WI38 (cell line): ENCODE data around the gene PAX3.

ENCODE experiments used
- H3K4me3 ChIP-seq: 2 replicates; pipeline ENCODE4 v1.5.1; 2011; ENCODE audit warnings: low read depth, mild to moderate bottlenecking, control low read depth, low read length
- TF ChIP-seq, protein P1 (sequence below): IDR thresholded peaks from 2 replicates; pipeline ENCODE4 v1.5.1; 2012; ENCODE audit warnings: low read depth, mild to moderate bottlenecking, control low read depth, low read length

Gene PAX3

DNA sequence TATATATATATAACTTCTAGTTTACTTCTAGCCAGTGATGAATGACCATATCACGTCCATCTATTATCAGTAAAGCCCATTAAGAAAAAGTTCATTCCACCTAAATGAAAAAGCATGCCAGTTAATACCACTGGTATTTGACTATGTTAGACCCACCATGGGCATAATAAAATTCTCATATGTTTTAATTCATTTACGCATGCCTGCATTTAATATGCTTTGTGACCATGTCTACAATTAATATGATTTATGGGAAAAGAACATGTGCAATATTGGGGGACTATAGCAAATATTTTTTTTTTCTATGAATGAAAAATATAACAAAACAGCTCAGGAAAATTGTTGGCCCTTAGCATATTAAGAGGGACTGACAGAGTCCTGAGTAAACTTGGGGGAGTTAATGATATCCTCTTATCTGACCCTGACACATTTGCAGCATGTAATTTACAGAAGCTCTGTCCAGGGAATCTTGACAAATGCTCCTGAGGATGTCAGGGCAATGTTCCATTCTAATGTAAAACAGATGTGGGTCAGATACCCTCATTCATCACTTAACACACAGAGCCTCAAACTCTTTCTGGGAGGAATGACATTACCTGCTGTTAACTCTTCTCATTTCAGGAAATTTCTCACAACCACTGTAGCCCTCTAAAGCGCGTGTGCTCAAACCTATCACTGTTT is 90.6 kb downstream of the PAX3 start:
- TF ChIP-seq, protein P1, sequence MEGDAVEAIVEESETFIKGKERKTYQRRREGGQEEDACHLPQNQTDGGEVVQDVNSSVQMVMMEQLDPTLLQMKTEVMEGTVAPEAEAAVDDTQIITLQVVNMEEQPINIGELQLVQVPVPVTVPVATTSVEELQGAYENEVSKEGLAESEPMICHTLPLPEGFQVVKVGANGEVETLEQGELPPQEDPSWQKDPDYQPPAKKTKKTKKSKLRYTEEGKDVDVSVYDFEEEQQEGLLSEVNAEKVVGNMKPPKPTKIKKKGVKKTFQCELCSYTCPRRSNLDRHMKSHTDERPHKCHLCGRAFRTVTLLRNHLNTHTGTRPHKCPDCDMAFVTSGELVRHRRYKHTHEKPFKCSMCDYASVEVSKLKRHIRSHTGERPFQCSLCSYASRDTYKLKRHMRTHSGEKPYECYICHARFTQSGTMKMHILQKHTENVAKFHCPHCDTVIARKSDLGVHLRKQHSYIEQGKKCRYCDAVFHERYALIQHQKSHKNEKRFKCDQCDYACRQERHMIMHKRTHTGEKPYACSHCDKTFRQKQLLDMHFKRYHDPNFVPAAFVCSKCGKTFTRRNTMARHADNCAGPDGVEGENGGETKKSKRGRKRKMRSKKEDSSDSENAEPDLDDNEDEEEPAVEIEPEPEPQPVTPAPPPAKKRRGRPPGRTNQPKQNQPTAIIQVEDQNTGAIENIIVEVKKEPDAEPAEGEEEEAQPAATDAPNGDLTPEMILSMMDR, result no peak
- H3K4me3 ChIP-seq, result no peak overlapping the region

DNA sequence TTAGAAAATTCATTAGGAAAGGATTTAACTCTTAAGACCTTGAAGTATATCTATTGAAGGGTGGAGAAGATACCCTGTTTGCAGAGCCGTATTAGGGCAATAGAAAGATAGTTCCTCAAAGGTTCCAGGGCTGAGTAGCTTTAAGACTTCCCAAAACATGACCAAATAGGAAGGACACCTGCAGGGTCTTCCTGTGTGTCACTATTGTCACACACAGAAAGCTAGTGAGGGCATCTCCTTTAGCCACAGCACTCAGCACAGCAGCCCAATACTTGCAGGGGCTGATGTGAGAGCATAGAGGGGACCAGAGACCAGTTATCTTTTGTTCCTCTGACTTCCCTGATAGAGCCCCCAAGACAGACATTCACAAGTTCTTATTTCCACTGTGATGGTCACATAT is 93.7 kb downstream of the PAX3 start:
- TF ChIP-seq, protein P1, result no peak

DNA sequence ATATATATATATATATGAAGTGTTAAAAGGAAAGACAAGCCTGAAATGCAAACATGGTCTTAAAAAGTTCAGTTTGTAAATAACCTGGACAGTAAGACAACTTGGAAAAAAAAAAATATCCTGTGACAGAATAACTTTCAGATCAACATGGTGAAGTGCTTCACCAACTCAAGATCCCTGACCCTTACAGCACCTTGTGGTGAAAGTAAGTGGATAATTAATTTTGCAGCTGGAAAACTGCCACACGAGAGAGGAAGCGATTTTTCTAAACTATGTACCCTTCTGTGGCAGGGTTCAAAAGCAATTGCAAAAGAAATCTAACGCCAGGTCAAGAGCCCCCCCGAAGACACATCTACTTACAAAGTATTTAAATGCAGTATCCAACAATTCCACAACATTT is 95.8 kb downstream of the PAX3 start:
- TF ChIP-seq, protein P1, result no peak
- no peak overlapping the region for H3K4me3 ChIP-seq

More for the DNA sequence above, 93.7 kb downstream of the PAX3 start:
- no peak overlapping the region for H3K4me3 ChIP-seq

DNA sequence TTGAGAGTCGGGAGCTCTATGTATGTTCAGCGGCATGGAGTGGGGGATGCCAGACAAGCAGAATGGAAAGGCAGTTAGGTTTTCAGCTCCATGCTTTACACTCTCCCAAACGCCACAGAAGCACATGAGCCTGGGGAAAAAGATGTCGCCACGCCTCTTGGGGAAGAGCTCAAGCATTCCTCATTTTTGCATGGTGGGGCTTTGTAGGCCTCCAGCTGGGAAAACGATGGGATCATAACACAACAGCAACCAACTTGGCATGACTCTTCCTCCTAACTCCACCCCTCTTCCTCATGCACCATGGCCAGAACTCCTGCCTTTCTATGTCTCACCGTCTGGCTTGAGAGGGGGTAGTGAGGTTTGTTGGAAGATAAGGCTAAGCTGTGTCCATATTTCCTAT is 102.6 kb downstream of the PAX3 start:
- TF ChIP-seq, protein P1, result no peak
- H3K4me3 ChIP-seq, result no peak overlapping the region

DNA sequence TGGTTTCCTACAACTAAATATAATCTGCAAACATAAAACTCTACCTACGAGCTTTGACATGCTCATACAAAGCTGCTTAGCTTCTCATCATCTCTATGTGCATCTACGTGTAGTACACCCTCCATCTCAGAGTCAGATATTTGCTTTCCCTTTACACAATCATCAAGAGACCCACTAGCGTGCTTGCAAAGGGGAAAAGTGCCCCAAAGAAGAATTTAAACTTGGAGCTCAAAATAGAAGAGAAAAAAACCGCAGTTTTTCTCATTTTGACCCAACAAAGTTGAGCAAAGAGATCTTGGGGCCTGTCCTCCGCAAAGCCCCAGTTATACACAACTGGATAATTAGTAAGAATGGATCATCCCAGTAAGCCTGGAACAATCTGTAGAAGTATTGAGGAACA is 104.1 kb downstream of the PAX3 start:
- H3K4me3 ChIP-seq, result no peak overlapping the region
- TF ChIP-seq, protein P1, result no peak

DNA sequence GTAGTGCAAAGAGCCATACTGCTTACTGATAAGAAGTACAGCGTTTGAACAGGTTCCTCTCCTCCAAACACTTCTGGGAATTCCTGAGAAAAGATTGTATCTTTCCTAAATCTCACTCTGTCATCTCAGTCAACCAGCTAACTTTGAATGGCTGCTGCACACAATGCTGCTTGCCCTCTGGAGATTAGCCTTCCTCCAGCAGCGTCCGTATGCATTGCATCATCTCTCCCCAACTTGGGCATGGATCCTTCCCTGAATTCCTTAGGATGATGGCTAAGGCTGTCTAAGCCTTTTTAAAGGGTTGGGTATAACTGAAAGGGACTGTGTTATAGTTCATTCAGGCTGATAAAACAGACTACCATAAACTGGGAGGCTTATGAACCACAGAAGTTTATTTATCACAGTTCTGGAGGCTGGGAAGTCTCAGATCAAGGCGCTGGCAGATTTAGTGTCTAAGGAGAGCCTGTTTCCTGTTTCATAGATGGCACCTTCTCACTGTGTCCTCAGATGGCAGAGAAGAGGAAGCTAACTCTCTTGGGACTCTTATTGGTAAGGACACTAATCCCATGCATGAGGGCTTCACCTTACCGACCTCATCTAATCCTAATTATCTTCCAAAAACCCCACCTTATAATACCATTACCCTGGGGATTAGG is 105.3 kb downstream of the PAX3 start:
- H3K4me3 ChIP-seq, result no peak overlapping the region
- TF ChIP-seq, protein P1, result no peak

DNA sequence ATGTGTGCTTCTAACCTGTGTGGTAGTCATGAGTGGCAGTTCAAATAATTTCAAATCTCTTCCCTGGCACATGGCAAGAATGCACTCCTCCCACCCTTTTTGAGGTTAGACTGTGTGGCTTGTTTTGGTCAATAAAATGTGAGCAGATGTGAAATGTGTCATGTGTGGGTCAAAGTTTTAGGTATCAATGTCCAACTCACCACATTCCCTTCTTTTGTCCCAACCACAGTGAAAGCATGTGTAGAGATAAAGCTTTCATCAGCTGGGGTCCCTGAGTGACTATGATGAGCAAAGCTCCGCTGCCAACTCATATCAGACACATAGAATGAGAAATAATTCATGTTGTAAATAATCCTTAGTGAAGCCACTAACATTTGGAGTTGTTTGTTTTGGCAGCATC is 118.2 kb downstream of the PAX3 start:
- no peak overlapping the region for H3K4me3 ChIP-seq
- TF ChIP-seq, protein P1, result no peak
